Body of pancreas (tissue), 4 donors: ENCODE measurements around the gene COL24A1.

Experiments used
- CTCF ChIP-seq, 7 experiments: fragments of 450-650 bp in 4 of 7; fragments of 200-600 bp in 3 of 7; sonication (generic) in 3 of 7; IDR thresholded peaks; one replicate each; pipeline ENCODE4 v1.5.1; 2016 to 2019; ENCODE audit warnings: antibody characterized with exemption in 7 of 7
- POLR2A ChIP-seq, 3 donors: fragments of 450-650 bp; IDR thresholded peaks; one replicate each; pipeline ENCODE4 v1.6.1; 2016; ENCODE audit warnings: antibody characterized with exemption in 3 of 3, mild to moderate bottlenecking in 2 of 3

- TF ChIP-seq CTCF (IDR thresholded peaks at IDR 0.05) (no peak), POLR2A (IDR thresholded peaks at IDR 0.05) (no peak)
Measured at GRCh38 chr1:85867189-85867588, 289.4 kb downstream of the COL24A1 start.
